Activated CD4-positive, alpha-beta T cell treated with anti-CD3 and anti-CD28 coated beads for 36 hours (primary cell): ENCODE data around the gene DNAH7. TPM values are rescaled to one million over a fixed set of nuclear protein-coding genes. Genes with fewer than 3 reads are reported as not detected.

Experiments used
- ATAC-seq: fragments of 200-7000 bp; cut with Tn5 transposase; one replicate; pipeline ENCODE4 v1.10.0; 2021; ENCODE audit warnings: mild to moderate bottlenecking, moderate library complexity
- CTCF ChIA-PET: fragments of 350-600 bp; sonication (Branson Sonifier 250); formaldehyde crosslinking; loops from one replicate; lab custom pipeline; 2021; ENCODE audit warnings: antibody characterized with exemption; lab: Charles Lee
- POLR2A ChIA-PET: fragments of 350-600 bp; sonication (Branson Sonifier 250); formaldehyde crosslinking; loops from one replicate; lab custom pipeline; 2021; ENCODE audit warnings: antibody characterized with exemption, inconsistent platforms; lab: Charles Lee
- DNase-seq: peaks from one replicate; pipeline ENCODE4 v3.0.0-alpha.2; 2020
- H3K27ac Mint-ChIP-seq: one replicate; pipeline ENCODE4 v1.8.0; 2021; ENCODE audit warnings: mixed read lengths
- H3K27me3 Mint-ChIP-seq: one replicate; pipeline ENCODE4 v1.8.0; 2021; ENCODE audit warnings: mixed read lengths
- H3K36me3 Mint-ChIP-seq: one replicate; pipeline ENCODE4 v1.8.0; 2021; ENCODE audit warnings: low read depth, mixed read lengths
- H3K4me1 Mint-ChIP-seq: one replicate; pipeline ENCODE4 v1.8.0; 2021; ENCODE audit warnings: mixed read lengths
- H3K4me3 Mint-ChIP-seq: one replicate; pipeline ENCODE4 v1.8.0; 2021; ENCODE audit warnings: mild to moderate bottlenecking, moderate library complexity, mixed read lengths
- H3K9me3 Mint-ChIP-seq: one replicate; pipeline ENCODE4 v1.8.0; 2021; ENCODE audit warnings: low read depth, mixed read lengths
- intact Hi-C, 2 experiments: fragments of 100-400 bp; cut with DNase I in 1 of 2; cut with micrococcal nuclease in 1 of 2; formaldehyde crosslinking; loops; one replicate each; pipeline versions ENCODE4 v1.14.2 to v1.15.1; 2022 to 2024; cut with DNase I, micrococcal nuclease
- total RNA-seq, 2 experiments: library from RNA; stranded (reverse); gene quantifications; one replicate each; pipeline ENCODE4 v1.2.3, GENCODE V29; 2021

The DNAH7 gene
- total RNA-seq, 2 experiments from 2014 or later, result not detected

- Mint-ChIP-seq H3K4me1 (no peaks in the 10 kb centered on the region), H3K27me3 (no peaks in the 10 kb centered on the region), H3K9me3 (no peaks in the 10 kb centered on the region), H3K27ac (no peak overlapping the region), H3K36me3 (no peaks in the 10 kb centered on the region), H3K4me3 (no peak overlapping the region)
- CTCF ChIA-PET, result interaction anchor here (0.7 to 2.2 kb wide), 3 partner anchors 8 to 260 kb away, joined by 3 to 6 read pairs (median 4); partner anchors contain the start of gene DNAH7
- ATAC-seq (no peak), DNase-seq (no peak)
- intact Hi-C loops, result no loop called here
- POLR2A ChIA-PET, result no interaction called here
Observed at GRCh38 chr2:195808189-195808588, 260.4 kb downstream of the DNAH7 start.

GRCh38 chr2:195805283-195805976 is 263.2 kb downstream of the DNAH7 start:
- POLR2A ChIA-PET, result interaction anchor here (0.7 kb wide), 2 partner anchors 35 kb away, joined by 4 to 5 read pairs; no protein-coding TSS in a partner anchor
- CTCF ChIA-PET, result no interaction called here
- ATAC-seq, result no peak
- DNase-seq, result no peak
- intact Hi-C loops, result no loop called here
- Mint-ChIP-seq H3K27me3 (no peaks in the 10 kb centered on the region), H3K9me3 (no peaks in the 10 kb centered on the region), H3K27ac (no peak overlapping the region), H3K4me3 (no peak overlapping the region), H3K36me3 (no peaks in the 10 kb centered on the region), H3K4me1 (no peaks in the 10 kb centered on the region)

- H3K9me3 Mint-ChIP-seq, result peaks cover under 1% of the 10 kb centered on the region
- ATAC-seq (no peak), DNase-seq (no peak)
- POLR2A ChIA-PET, result no interaction called here
- intact Hi-C loops, result no loop called here
- no peaks in the 10 kb centered on the region for H3K27me3 Mint-ChIP-seq
- CTCF ChIA-PET, result no interaction called here
- H3K4me3 Mint-ChIP-seq, result no peak overlapping the region
- no peaks in the 10 kb centered on the region for H3K36me3 Mint-ChIP-seq
- no peaks in the 10 kb centered on the region for H3K4me1 Mint-ChIP-seq
- no peak overlapping the region for H3K27ac Mint-ChIP-seq
Observed at GRCh38 chr2:195795879-195796278, 272.8 kb downstream of the DNAH7 start.

- no peak for DNase-seq
- ChIA-PET POLR2A (no interaction called here), CTCF (no interaction called here)
- H3K9me3 Mint-ChIP-seq, result peaks cover 4% of the 10 kb centered on the region
- H3K27ac Mint-ChIP-seq, result no peak overlapping the region
- H3K36me3 Mint-ChIP-seq, result no peaks in the 10 kb centered on the region
- H3K27me3 Mint-ChIP-seq, result no peaks in the 10 kb centered on the region
- ATAC-seq, result no peak
- no peak overlapping the region for H3K4me3 Mint-ChIP-seq
- intact Hi-C loops, result no loop called here
- H3K4me1 Mint-ChIP-seq, result no peaks in the 10 kb centered on the region
Observed at GRCh38 chr2:195793881-195794280, 274.8 kb downstream of the DNAH7 start.

GRCh38 chr2:195782156-195782555 is 286.5 kb downstream of the DNAH7 start:
- Mint-ChIP-seq H3K4me1 (no peaks in the 10 kb centered on the region), H3K9me3 (no peaks in the 10 kb centered on the region), H3K27ac (no peak overlapping the region), H3K36me3 (no peaks in the 10 kb centered on the region), H3K27me3 (no peaks in the 10 kb centered on the region), H3K4me3 (no peak overlapping the region)
- intact Hi-C loops, result no loop called here
- ATAC-seq, result no peak
- ChIA-PET CTCF (no interaction called here), POLR2A (no interaction called here)
- no peak for DNase-seq

- Mint-ChIP-seq H3K9me3 (no peaks in the 10 kb centered on the region), H3K4me1 (no peaks in the 10 kb centered on the region), H3K36me3 (no peaks in the 10 kb centered on the region), H3K27ac (no peak overlapping the region), H3K4me3 (no peak overlapping the region), H3K27me3 (no peaks in the 10 kb centered on the region)
- intact Hi-C loops, result no loop called here
- no peak for DNase-seq
- POLR2A ChIA-PET, result no interaction called here
- CTCF ChIA-PET, result no interaction called here
- no peak for ATAC-seq
Observed at GRCh38 chr2:195779491-195779890, 289.1 kb downstream of the DNAH7 start.

GRCh38 chr2:195769975-195770374 is 298.7 kb downstream of the DNAH7 start:
- peaks cover 11% of the 10 kb centered on the region for H3K9me3 Mint-ChIP-seq

GRCh38 chr2:195768431-195768830 is 300.2 kb downstream of the DNAH7 start:
- Mint-ChIP-seq H3K4me1 (no peaks in the 10 kb centered on the region), H3K27me3 (no peaks in the 10 kb centered on the region), H3K4me3 (no peak overlapping the region), H3K9me3 (peaks cover 14% of the 10 kb centered on the region), H3K36me3 (no peaks in the 10 kb centered on the region), H3K27ac (no peak overlapping the region)
- intact Hi-C loops, result no loop called here
- ATAC-seq (no peak), DNase-seq (no peak)
- ChIA-PET POLR2A (no interaction called here), CTCF (no interaction called here)

More at GRCh38 chr2:195769975-195770374, 298.7 kb downstream of the DNAH7 start:
- Mint-ChIP-seq H3K27ac (no peak overlapping the region), H3K4me1 (no peaks in the 10 kb centered on the region), H3K36me3 (no peaks in the 10 kb centered on the region), H3K4me3 (no peak overlapping the region), H3K27me3 (no peaks in the 10 kb centered on the region)
- ChIA-PET POLR2A (no interaction called here), CTCF (no interaction called here)
- intact Hi-C loops, result no loop called here
- DNase-seq (no peak), ATAC-seq (no peak)

- ATAC-seq (no peak), DNase-seq (no peak)
- Mint-ChIP-seq H3K36me3 (no peaks in the 10 kb centered on the region), H3K9me3 (peaks cover 28% of the 10 kb centered on the region), H3K27me3 (no peaks in the 10 kb centered on the region), H3K4me1 (no peaks in the 10 kb centered on the region), H3K4me3 (no peak overlapping the region), H3K27ac (no peak overlapping the region)
- intact Hi-C loops, result no loop called here
- POLR2A ChIA-PET, result no interaction called here
- CTCF ChIA-PET, result no interaction called here
Observed at GRCh38 chr2:195766691-195767090, 301.9 kb downstream of the DNAH7 start.

GRCh38 chr2:195763866-195764265 is 304.8 kb downstream of the DNAH7 start:
- no peak overlapping the region for H3K27ac Mint-ChIP-seq
- CTCF ChIA-PET, result no interaction called here
- no peaks in the 10 kb centered on the region for H3K36me3 Mint-ChIP-seq
- no peak for DNase-seq
- intact Hi-C loops, result no loop called here
- peaks cover 34% of the 10 kb centered on the region for H3K9me3 Mint-ChIP-seq
- no peaks in the 10 kb centered on the region for H3K4me1 Mint-ChIP-seq
- H3K27me3 Mint-ChIP-seq, result no peaks in the 10 kb centered on the region
- H3K4me3 Mint-ChIP-seq, result no peak overlapping the region
- no peak for ATAC-seq
- POLR2A ChIA-PET, result interaction anchor here (0.7 kb wide), 1 partner anchor 103 kb away, joined by 3 read pairs; no protein-coding TSS in a partner anchor

GRCh38 chr2:195759877-195760276 is 308.8 kb downstream of the DNAH7 start:
- H3K4me3 Mint-ChIP-seq, result no peak overlapping the region
- peaks cover 29% of the 10 kb centered on the region for H3K9me3 Mint-ChIP-seq
- no peaks in the 10 kb centered on the region for H3K4me1 Mint-ChIP-seq
- POLR2A ChIA-PET, result no interaction called here
- DNase-seq (no peak), ATAC-seq (no peak)
- no peaks in the 10 kb centered on the region for H3K36me3 Mint-ChIP-seq
- H3K27me3 Mint-ChIP-seq, result no peaks in the 10 kb centered on the region
- intact Hi-C loops, result no loop called here
- H3K27ac Mint-ChIP-seq, result no peak overlapping the region
- CTCF ChIA-PET, result no interaction called here

GRCh38 chr2:195758846-195759245 is 309.8 kb downstream of the DNAH7 start:
- H3K4me3 Mint-ChIP-seq, result no peak overlapping the region
- ATAC-seq, result no peak
- H3K36me3 Mint-ChIP-seq, result no peaks in the 10 kb centered on the region
- H3K27ac Mint-ChIP-seq, result no peak overlapping the region
- DNase-seq, result no peak
- no peaks in the 10 kb centered on the region for H3K4me1 Mint-ChIP-seq
- intact Hi-C loops, result no loop called here
- H3K9me3 Mint-ChIP-seq, result peaks cover 29% of the 10 kb centered on the region
- CTCF ChIA-PET, result no interaction called here
- POLR2A ChIA-PET, result no interaction called here
- H3K27me3 Mint-ChIP-seq, result no peaks in the 10 kb centered on the region
